Lower leg skin (tissue), 4 donors: Measurements from ENCODE around the gene HS3ST3A1. TPM values are rescaled to one million over a fixed set of nuclear protein-coding genes. Genes with fewer than 3 reads are reported as not detected.

Experiments used
- DNase-seq, 2 donors: peaks; one replicate each; pipeline ENCODE4 v3.0.0-alpha.2; 2019; ENCODE audit warnings: low spot score in 2 of 2
- H3K4me3 ChIP-seq: fragments of 200-600 bp; sonication (generic); 2 replicates; pipeline ENCODE4 v1.5.1; 2017; ENCODE audit warnings: mild to moderate bottlenecking, low read depth; ENCODE audit not compliant: poor library complexity, severe bottlenecking
- CTCF ChIP-seq, 3 donors: fragments of 450-650 bp; IDR thresholded peaks; one replicate each; pipeline ENCODE4 v1.5.1; 2016; ENCODE audit warnings: antibody characterized with exemption in 3 of 3, mild to moderate bottlenecking in 3 of 3, moderate library complexity in 2 of 3
- POLR2A ChIP-seq, 2 donors: fragments of 450-650 bp; IDR thresholded peaks; one replicate each; pipeline ENCODE4 v1.6.1; 2016 to 2017; ENCODE audit warnings: antibody characterized with exemption in 2 of 2, mild to moderate bottlenecking in 1 of 2, moderate library complexity in 1 of 2
- WGBS, 2 donors: methylation state at CpG; one replicate each; pipeline ENCODE4 v1.1.5; 2018; 5-methylcytosine and 5-hydroxymethylcytosine counted together
- intact Hi-C: fragments of 100-400 bp; cut with DNase I; formaldehyde crosslinking; loops from one replicate; pipeline ENCODE4 v1.15.0; 2023; ENCODE audit warnings: low total_unique reads
- total RNA-seq, 4 donors: library from RNA; depleted of rRNA; stranded (reverse); fragments of >200 nt; gene quantifications; one replicate each; pipeline ENCODE4 v1.1.0, GENCODE V29; 2016

The HS3ST3A1 gene
- total RNA-seq, 4 donors from 2014 or later = 1.4 to 21.2 (median 7.8) TPM

- TF ChIP-seq CTCF (IDR thresholded peaks at IDR 0.05) = no peak
- no peak for TF ChIP-seq POLR2A (IDR thresholded peaks at IDR 0.05)
- intact Hi-C loops = no loop called here
- no peak overlapping the region for H3K4me3 ChIP-seq
- DNase-seq = no peak
- WGBS, 2 donors = 90 to 94% methylated on average over 1 of the region's 1 CpG
Measured at GRCh38 chr17:13534946-13535345, 66.8 kb downstream of the HS3ST3A1 start.

- no peak for TF ChIP-seq POLR2A (IDR thresholded peaks at IDR 0.05)
- TF ChIP-seq CTCF (IDR thresholded peaks at IDR 0.05) = no peak
- 62 to 91% methylated on average over 2 of the region's 2 CpGs for WGBS, 2 donors
- no peak for DNase-seq
- H3K4me3 ChIP-seq = no peak overlapping the region
- intact Hi-C loops = no loop called here
Measured at GRCh38 chr17:13531721-13532120, 70.0 kb downstream of the HS3ST3A1 start.

- H3K4me3 ChIP-seq = no peak overlapping the region
- TF ChIP-seq CTCF (IDR thresholded peaks at IDR 0.05) (no peak), POLR2A (IDR thresholded peaks at IDR 0.05) (no peak)
- 67 to 82% methylated on average over 3 of the region's 3 CpGs for WGBS, 2 donors
- no peak for DNase-seq
- intact Hi-C loops = no loop called here
Measured at GRCh38 chr17:13525876-13526275, 75.9 kb downstream of the HS3ST3A1 start.

GRCh38 chr17:13523164-13523563 lies 78.6 kb downstream of the HS3ST3A1 start:
- no peak overlapping the region for H3K4me3 ChIP-seq
- DNase-seq = no peak
- WGBS, 2 donors = 69 to 77% methylated on average over 5 of the region's 5 CpGs
- intact Hi-C loops = no loop called here
- TF ChIP-seq CTCF (IDR thresholded peaks at IDR 0.05) (no peak), POLR2A (IDR thresholded peaks at IDR 0.05) (no peak)

GRCh38 chr17:13522749-13523148 lies 79.0 kb downstream of the HS3ST3A1 start:
- 82 to 100% methylated on average over 1 of the region's 1 CpG for WGBS, 2 donors
- no peak for DNase-seq
- intact Hi-C loops = no loop called here
- TF ChIP-seq POLR2A (IDR thresholded peaks at IDR 0.05) = no peak
- TF ChIP-seq CTCF (IDR thresholded peaks at IDR 0.05) = no peak
- H3K4me3 ChIP-seq = no peak overlapping the region

DNA sequence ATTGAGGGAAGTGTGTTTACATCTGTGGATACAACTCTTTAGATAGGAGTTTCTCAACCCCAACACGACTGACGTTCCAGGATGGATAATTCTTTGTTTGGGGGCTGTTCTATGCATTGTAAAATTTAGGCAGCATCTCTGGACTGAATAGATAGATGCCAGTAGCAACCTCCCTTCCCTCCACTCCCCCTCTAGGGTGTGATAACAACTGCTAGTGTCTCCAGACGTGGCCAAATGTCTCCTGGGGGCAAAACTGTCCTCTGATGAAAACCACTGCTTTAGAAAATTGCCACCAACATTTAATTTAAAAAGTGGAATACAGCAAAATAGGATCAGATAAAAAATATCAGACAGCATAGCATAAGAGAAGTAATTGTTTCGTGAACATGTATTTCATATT lies 79.9 kb downstream of the HS3ST3A1 start:
- intact Hi-C loops = no loop called here
- H3K4me3 ChIP-seq = no peak overlapping the region
- DNase-seq = no peak
- TF ChIP-seq POLR2A (IDR thresholded peaks at IDR 0.05) (no peak), CTCF (IDR thresholded peaks at IDR 0.05) (no peak)
- WGBS, 2 donors = 82 to 85% methylated on average over 4 of the region's 4 CpGs
